ENCODE measurements around the gene MTUS2.

Gene MTUS2

DNA sequence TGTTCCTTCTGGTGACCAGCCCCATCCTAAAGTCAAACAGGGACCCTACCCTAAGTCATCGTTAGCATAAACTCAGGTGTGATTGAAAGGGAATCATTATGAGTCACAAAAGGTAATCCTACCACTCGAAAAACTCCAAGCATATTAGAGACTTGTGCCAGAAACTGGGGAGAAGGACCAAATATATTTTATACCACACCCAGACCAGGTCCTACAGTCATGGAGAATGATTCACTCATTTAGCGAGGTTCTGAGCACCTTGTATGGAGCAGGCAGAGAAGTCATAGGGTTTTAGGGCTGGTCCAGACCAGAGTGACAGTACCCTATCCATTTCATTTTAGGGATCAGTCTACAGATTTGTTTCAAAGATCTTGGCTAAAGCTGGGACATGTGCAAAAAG, 625.9 kb downstream of the MTUS2 start:
- no peak overlapping the region for H2AFZ ChIP-seq (ENCODE audit: low read depth, low read length)
- H3K79me2 ChIP-seq (ENCODE audit: insufficient read depth, low read length), result no peaks in the 10 kb centered on the region
- H4K20me1 ChIP-seq (ENCODE audit: insufficient read depth, low read length), result peaks cover 5% of the 10 kb centered on the region; the same call in 1 of the 2 replicates
- ATAC-seq (ENCODE audit: insufficient read depth, low read depth), result no peak
- H3K4me1 ChIP-seq (ENCODE audit: insufficient read depth, low read length), result no peaks in the 10 kb centered on the region
- no peaks in the 10 kb centered on the region for H3K9me3 ChIP-seq (ENCODE audit: insufficient read depth, low read length, severe bottlenecking)
- peaks cover 13% of the 10 kb centered on the region for H3K36me3 ChIP-seq (ENCODE audit: insufficient read depth, low read length)
- no peak overlapping the region for H3K27ac ChIP-seq (ENCODE audit: low read length)
- H3K9ac ChIP-seq (ENCODE audit: low read depth, low read length), result no peak overlapping the region
- no peaks in the 10 kb centered on the region for H3K27me3 ChIP-seq (ENCODE audit: insufficient read depth, low read length, poor library complexity)
- no peak overlapping the region for H3K4me3 ChIP-seq (ENCODE audit: low read depth in 1 of 2, low read length in 2 of 2)
- H3K4me2 ChIP-seq (ENCODE audit: insufficient read depth, low read length), result no peak overlapping the region
- no peak for DNase-seq
- TF ChIP-seq, protein P1, sequence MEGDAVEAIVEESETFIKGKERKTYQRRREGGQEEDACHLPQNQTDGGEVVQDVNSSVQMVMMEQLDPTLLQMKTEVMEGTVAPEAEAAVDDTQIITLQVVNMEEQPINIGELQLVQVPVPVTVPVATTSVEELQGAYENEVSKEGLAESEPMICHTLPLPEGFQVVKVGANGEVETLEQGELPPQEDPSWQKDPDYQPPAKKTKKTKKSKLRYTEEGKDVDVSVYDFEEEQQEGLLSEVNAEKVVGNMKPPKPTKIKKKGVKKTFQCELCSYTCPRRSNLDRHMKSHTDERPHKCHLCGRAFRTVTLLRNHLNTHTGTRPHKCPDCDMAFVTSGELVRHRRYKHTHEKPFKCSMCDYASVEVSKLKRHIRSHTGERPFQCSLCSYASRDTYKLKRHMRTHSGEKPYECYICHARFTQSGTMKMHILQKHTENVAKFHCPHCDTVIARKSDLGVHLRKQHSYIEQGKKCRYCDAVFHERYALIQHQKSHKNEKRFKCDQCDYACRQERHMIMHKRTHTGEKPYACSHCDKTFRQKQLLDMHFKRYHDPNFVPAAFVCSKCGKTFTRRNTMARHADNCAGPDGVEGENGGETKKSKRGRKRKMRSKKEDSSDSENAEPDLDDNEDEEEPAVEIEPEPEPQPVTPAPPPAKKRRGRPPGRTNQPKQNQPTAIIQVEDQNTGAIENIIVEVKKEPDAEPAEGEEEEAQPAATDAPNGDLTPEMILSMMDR (IDR thresholded peaks at IDR 0.05; ENCODE audit: borderline replicate concordance, extremely low read depth, low read length, poor library complexity, severe bottlenecking), result no peak
- TF ChIP-seq EZH2 (IDR thresholded peaks at IDR 0.05; ENCODE audit: borderline replicate concordance, low read depth, low read length, severe bottlenecking), result no peak

DNA sequence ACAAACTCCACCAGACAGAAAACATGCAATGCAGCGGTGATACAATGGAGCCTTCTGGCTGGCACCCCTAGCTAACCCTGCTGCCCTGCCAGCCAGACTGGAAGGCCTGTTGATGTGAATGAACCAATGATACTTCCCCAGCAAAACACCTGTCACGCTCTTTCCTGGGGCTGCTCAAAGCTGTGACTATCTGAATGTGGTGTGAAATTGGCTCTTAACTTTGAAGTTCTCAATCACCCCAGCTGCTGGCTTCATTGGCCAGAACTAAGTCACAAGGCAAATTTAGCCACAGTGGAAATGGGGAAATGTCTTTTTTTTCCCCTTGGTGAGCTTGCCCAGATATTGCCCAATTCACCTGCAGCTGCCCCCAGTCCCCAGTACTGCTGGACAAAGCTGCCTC, 628.0 kb downstream of the MTUS2 start:
- no peaks in the 10 kb centered on the region for H3K27me3 ChIP-seq (ENCODE audit: insufficient read depth, low read length, poor library complexity)
- no peak overlapping the region for H3K4me3 ChIP-seq (ENCODE audit: low read depth in 1 of 2, low read length in 2 of 2)

GRCh38 chr13:29449726-29450125, 629.6 kb downstream of the MTUS2 start:
- Histone ChIP-seq H3K9me3 (ENCODE audit: insufficient read depth, low read length, severe bottlenecking) (no peaks in the 10 kb centered on the region), H4K20me1 (ENCODE audit: insufficient read depth, low read length) (0 out of 2 replicates have a peak, but pooled peaks cover 2% of the 10 kb centered on the region), H3K9ac (ENCODE audit: low read depth, low read length) (no peak overlapping the region), H3K79me2 (ENCODE audit: insufficient read depth, low read length) (no peaks in the 10 kb centered on the region), H3K36me3 (ENCODE audit: insufficient read depth, low read length) (peaks cover 6% of the 10 kb centered on the region), H3K4me1 (ENCODE audit: insufficient read depth, low read length) (no peaks in the 10 kb centered on the region), H2AFZ (ENCODE audit: low read depth, low read length) (no peak overlapping the region), H3K4me2 (ENCODE audit: insufficient read depth, low read length) (no peak overlapping the region), H3K27ac (ENCODE audit: low read length) (no peak overlapping the region), H3K27me3 (ENCODE audit: insufficient read depth, low read length, poor library complexity) (no peaks in the 10 kb centered on the region), H3K4me3 (ENCODE audit: low read depth in 1 of 2, low read length in 2 of 2) (no peak overlapping the region)
- ATAC-seq (ENCODE audit: insufficient read depth, low read depth) (no peak), DNase-seq (no peak)
- TF ChIP-seq, protein P1 (IDR thresholded peaks at IDR 0.05; ENCODE audit: borderline replicate concordance, extremely low read depth, low read length, poor library complexity, severe bottlenecking), result no peak
- TF ChIP-seq EZH2 (IDR thresholded peaks at IDR 0.05; ENCODE audit: borderline replicate concordance, low read depth, low read length, severe bottlenecking), result no peak

More for the DNA sequence above, 628.0 kb downstream of the MTUS2 start:
- H3K79me2 ChIP-seq (ENCODE audit: insufficient read depth, low read length), result no peaks in the 10 kb centered on the region
- no peak overlapping the region for H3K27ac ChIP-seq (ENCODE audit: low read length)
- H3K4me1 ChIP-seq (ENCODE audit: insufficient read depth, low read length), result no peaks in the 10 kb centered on the region
- TF ChIP-seq EZH2 (IDR thresholded peaks at IDR 0.05; ENCODE audit: borderline replicate concordance, low read depth, low read length, severe bottlenecking), result no peak
- TF ChIP-seq, protein P1 (IDR thresholded peaks at IDR 0.05; ENCODE audit: borderline replicate concordance, extremely low read depth, low read length, poor library complexity, severe bottlenecking), result no peak
- H3K36me3 ChIP-seq (ENCODE audit: insufficient read depth, low read length), result peaks cover 6% of the 10 kb centered on the region
- ATAC-seq (ENCODE audit: insufficient read depth, low read depth) (no peak; the same call in 2 of the 3 replicates), DNase-seq (no peak)
- H3K9ac ChIP-seq (ENCODE audit: low read depth, low read length), result no peak overlapping the region
- no peaks in the 10 kb centered on the region for H3K9me3 ChIP-seq (ENCODE audit: insufficient read depth, low read length, severe bottlenecking)
- H2AFZ ChIP-seq (ENCODE audit: low read depth, low read length), result no peak overlapping the region
- 0 out of 2 replicates have a peak, but pooled peaks cover 2% of the 10 kb centered on the region for H4K20me1 ChIP-seq (ENCODE audit: insufficient read depth, low read length)
- H3K4me2 ChIP-seq (ENCODE audit: insufficient read depth, low read length), result no peak overlapping the region

- Histone ChIP-seq H3K4me1 (ENCODE audit: insufficient read depth, low read length) (no peaks in the 10 kb centered on the region), H3K79me2 (ENCODE audit: insufficient read depth, low read length) (no peaks in the 10 kb centered on the region), H3K4me2 (ENCODE audit: insufficient read depth, low read length) (no peak overlapping the region), H3K27ac (ENCODE audit: low read length) (no peak overlapping the region), H3K4me3 (ENCODE audit: low read depth in 1 of 2, low read length in 2 of 2) (no peak overlapping the region), H3K9me3 (ENCODE audit: insufficient read depth, low read length, severe bottlenecking) (no peaks in the 10 kb centered on the region), H3K36me3 (ENCODE audit: insufficient read depth, low read length) (peaks cover 6% of the 10 kb centered on the region), H3K9ac (ENCODE audit: low read depth, low read length) (no peak overlapping the region), H3K27me3 (ENCODE audit: insufficient read depth, low read length, poor library complexity) (no peaks in the 10 kb centered on the region), H4K20me1 (ENCODE audit: insufficient read depth, low read length) (no peaks in the 10 kb centered on the region), H2AFZ (ENCODE audit: low read depth, low read length) (no peak overlapping the region)
- TF ChIP-seq EZH2 (IDR thresholded peaks at IDR 0.05; ENCODE audit: borderline replicate concordance, low read depth, low read length, severe bottlenecking), result no peak
- TF ChIP-seq, protein P1 (IDR thresholded peaks at IDR 0.05; ENCODE audit: borderline replicate concordance, extremely low read depth, low read length, poor library complexity, severe bottlenecking), result no peak
- DNase-seq (no peak), ATAC-seq (ENCODE audit: insufficient read depth, low read depth) (no peak)
Observed at GRCh38 chr13:29451976-29452375, 631.8 kb downstream of the MTUS2 start.

Data from DND-41 (cell line).